Activated naive CD8-positive, alpha-beta T cell treated with anti-CD3 and anti-CD28 coated beads for 36 hours (primary cell): ENCODE measurements around the gene LTBP2. TPM values are rescaled to one million over a fixed set of nuclear protein-coding genes. Genes with fewer than 3 reads are reported as not detected.

ENCODE experiments used
- DNase-seq: peaks from one replicate; pipeline ENCODE4 v3.0.0; 2021
- H3K27ac Mint-ChIP-seq: one replicate; pipeline ENCODE4 v1.8.0; 2022; ENCODE audit warnings: mild to moderate bottlenecking, moderate library complexity, mixed read lengths
- H3K27me3 Mint-ChIP-seq: one replicate; pipeline ENCODE4 v1.8.0; 2022; ENCODE audit warnings: mild to moderate bottlenecking, mixed read lengths
- H3K36me3 Mint-ChIP-seq: one replicate; pipeline ENCODE4 v1.8.0; 2021; ENCODE audit warnings: mild to moderate bottlenecking, mixed read lengths
- H3K4me1 Mint-ChIP-seq: one replicate; pipeline ENCODE4 v1.8.0; 2021; ENCODE audit warnings: mixed read lengths
- H3K4me3 Mint-ChIP-seq: one replicate; pipeline ENCODE4 v1.8.0; 2022; ENCODE audit warnings: mild to moderate bottlenecking, moderate library complexity, mixed read lengths
- H3K9me3 Mint-ChIP-seq: one replicate; pipeline ENCODE4 v1.8.0; 2022; ENCODE audit warnings: mixed read lengths
- total RNA-seq, 2 experiments: library from RNA; stranded (reverse); gene quantifications; one replicate each; pipeline ENCODE4 v1.2.3, GENCODE V29; 2021

The LTBP2 gene
- total RNA-seq, 2 experiments from 2014 or later, result 0.06 to 0.10 TPM

DNA sequence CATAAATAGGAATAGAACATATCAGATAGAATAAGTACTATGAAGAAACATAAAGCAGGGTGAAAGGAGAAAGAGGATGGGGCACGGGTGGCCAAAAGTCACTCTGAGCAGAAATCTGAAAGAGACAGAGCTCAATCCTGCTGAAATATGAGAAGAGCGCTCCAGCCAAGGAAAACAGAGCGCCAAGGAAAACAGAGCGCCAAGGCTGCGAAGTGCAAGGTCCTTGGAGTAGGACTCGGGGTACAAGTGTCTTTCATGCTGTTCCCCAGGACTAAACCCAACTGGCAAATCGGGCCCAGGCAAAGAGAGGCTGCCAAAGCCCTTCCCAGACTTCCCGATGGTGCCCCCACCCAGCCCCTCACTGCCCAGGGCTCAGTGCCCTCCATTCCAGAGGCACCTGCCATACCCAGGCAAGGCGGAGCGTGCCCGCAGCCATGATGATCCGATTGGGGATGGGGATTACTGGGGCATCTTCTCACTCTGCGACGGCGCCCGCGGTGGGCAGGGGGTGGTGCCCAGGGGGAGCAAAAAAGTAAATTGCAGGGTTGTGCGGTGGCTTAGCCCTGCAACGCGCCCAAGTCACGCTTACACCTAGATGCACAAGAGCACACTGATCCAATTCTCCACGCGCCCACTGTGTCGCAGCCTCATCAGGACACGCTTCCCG is 1.7 kb downstream of the LTBP2 start:
- Mint-ChIP-seq H3K4me1 (peaks cover 24% of the 10 kb centered on the region), H3K4me3 (no peak overlapping the region), H3K27me3 (peaks cover 13% of the 10 kb centered on the region), H3K27ac (no peak overlapping the region), H3K36me3 (no peaks in the 10 kb centered on the region), H3K9me3 (no peaks in the 10 kb centered on the region)
- no peak for DNase-seq

DNA sequence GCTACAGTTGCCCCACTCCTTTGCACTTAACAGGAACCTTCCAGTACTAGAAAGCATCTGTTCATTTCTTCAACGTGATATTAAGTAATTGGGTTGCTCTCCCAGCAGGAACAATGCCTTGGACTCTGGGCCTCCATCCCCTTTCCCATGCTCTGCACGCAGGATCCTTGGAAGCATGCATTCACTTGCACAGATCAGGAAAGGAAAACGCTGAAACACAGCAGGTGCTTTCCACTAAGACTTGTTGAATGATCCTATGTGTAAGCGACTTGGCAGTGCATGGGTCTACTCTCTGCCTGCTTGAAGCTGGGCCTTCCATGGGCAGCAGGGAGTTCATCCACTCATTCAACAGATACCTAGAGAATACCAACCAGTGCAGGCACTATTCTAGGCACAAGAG is 2.3 kb downstream of the LTBP2 start:
- no peak for DNase-seq
- H3K9me3 Mint-ChIP-seq, result no peaks in the 10 kb centered on the region
- H3K27ac Mint-ChIP-seq, result no peak overlapping the region
- no peaks in the 10 kb centered on the region for H3K36me3 Mint-ChIP-seq
- H3K4me1 Mint-ChIP-seq, result peaks cover 19% of the 10 kb centered on the region
- peaks cover 13% of the 10 kb centered on the region for H3K27me3 Mint-ChIP-seq
- no peak overlapping the region for H3K4me3 Mint-ChIP-seq

DNA sequence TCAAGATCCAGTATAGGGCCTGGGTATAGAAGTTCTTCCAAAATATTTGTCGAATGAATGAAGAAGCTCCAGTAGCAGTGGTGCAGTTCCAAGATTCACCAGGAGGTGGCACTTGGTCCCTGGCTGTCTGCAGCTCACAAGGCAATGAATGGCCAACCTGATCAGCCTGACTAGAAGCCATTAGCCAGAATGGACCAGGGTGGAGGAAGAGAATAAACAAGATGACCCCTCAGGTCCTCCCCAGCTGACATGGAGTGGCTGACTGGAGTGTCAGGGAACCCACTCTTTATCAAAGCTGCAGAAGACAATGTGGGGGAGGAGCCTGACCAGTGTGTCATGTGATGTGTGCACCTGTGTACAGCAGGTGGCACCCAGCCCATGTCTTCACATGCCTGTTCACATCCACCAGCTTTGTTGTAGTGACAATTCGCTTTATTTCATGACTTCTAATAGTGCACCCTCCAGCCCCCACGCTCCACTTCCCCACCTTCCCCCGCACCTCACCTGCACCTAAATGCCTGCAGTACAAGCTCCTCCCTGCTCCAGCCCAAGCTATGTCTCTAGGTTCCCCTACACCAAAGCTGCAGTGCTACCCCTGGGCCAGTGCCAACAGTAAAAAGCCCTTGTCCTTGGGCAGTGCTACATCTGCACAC is 3.0 kb downstream of the LTBP2 start:
- Mint-ChIP-seq H3K9me3 (no peaks in the 10 kb centered on the region), H3K36me3 (no peaks in the 10 kb centered on the region), H3K4me1 (peaks cover 17% of the 10 kb centered on the region), H3K27ac (no peak overlapping the region), H3K4me3 (no peak overlapping the region), H3K27me3 (peaks cover 13% of the 10 kb centered on the region)
- DNase-seq, result peak; percentile 80

DNA sequence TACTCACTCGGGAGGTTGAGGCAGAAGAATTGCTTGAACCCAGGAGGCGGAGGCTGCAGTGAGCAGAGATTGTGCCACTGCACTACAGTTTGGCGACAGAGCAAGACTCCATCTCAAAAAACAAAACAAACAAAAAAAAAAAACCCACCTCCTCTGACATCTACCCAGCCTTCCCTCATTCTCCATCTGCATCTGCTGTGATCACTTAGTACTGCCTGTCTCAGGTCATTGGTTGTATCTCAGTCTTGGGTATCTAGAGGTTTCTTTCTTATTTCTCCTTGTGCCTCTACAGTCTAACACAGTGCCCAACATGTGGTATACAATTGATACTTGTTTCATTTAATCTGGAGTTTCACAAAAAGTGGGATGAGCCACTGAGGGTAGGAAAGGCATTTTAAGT is 5.3 kb downstream of the LTBP2 start:
- peaks cover 13% of the 10 kb centered on the region for H3K27me3 Mint-ChIP-seq
- no peak overlapping the region for H3K4me3 Mint-ChIP-seq
- peaks cover 15% of the 10 kb centered on the region for H3K4me1 Mint-ChIP-seq
- H3K9me3 Mint-ChIP-seq, result no peaks in the 10 kb centered on the region
- no peak overlapping the region for H3K27ac Mint-ChIP-seq
- H3K36me3 Mint-ChIP-seq, result no peaks in the 10 kb centered on the region
- DNase-seq, result no peak

DNA sequence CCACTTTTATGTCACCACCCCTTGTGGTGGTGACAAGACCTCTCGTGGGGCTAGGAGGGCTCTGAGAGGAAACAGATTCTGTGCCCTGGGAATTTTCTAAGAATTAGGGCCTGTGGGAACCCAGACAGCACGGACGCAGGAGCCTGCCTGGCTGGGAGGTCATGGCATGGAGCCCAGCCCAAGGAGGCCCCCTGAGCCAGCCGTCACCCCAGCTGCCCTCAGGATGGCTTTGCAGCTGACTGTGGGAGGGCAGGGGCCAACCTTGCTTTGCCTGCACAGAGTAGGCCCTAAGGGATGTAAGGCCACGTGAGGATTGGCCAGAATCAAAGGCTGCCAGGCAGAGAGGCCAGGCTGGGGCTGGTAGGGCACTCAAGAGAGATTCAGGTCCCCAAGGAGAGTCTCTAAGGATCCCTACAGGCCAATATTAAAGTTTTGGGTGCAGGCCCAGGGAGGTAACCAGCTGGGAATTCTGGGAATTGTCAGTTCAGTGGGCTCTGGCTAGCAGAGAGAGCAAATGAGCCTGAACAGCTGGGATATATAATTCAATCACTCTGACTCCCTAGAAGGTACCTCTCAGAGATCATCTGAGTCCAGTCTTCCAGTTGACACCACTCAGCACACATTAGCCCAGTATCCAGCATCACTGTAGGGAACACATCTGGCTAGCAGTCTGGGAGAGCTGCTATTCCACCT is 6.4 kb downstream of the LTBP2 start:
- Mint-ChIP-seq H3K4me1 (peaks cover 15% of the 10 kb centered on the region), H3K36me3 (no peaks in the 10 kb centered on the region), H3K9me3 (no peaks in the 10 kb centered on the region), H3K4me3 (no peak overlapping the region), H3K27me3 (peaks cover 8% of the 10 kb centered on the region), H3K27ac (no peak overlapping the region)
- DNase-seq, result no peak

DNA sequence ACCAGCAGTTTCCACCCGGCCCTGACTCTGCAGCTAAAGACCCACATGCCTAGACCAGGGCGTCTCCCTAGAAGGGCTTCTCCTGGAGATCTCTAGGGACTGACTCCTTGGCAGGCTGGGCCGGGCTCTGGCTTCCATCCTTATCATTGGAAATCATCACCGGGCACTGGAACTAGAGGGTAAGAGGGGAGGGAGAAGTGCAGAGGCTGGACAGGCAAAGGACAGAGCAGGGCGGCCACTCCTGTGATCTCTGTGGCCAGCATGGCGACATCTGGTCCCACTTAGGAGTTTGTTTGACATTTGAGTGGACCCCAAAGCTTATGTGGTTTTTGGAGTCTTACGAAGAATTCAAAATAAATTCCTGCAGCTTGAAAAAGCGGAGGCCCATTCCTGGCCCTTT is 7.1 kb downstream of the LTBP2 start:
- H3K27ac Mint-ChIP-seq, result no peak overlapping the region
- no peak for DNase-seq
- no peaks in the 10 kb centered on the region for H3K9me3 Mint-ChIP-seq
- peaks cover under 1% of the 10 kb centered on the region for H3K27me3 Mint-ChIP-seq
- H3K4me1 Mint-ChIP-seq, result peaks cover 14% of the 10 kb centered on the region
- H3K36me3 Mint-ChIP-seq, result no peaks in the 10 kb centered on the region
- no peak overlapping the region for H3K4me3 Mint-ChIP-seq

DNA sequence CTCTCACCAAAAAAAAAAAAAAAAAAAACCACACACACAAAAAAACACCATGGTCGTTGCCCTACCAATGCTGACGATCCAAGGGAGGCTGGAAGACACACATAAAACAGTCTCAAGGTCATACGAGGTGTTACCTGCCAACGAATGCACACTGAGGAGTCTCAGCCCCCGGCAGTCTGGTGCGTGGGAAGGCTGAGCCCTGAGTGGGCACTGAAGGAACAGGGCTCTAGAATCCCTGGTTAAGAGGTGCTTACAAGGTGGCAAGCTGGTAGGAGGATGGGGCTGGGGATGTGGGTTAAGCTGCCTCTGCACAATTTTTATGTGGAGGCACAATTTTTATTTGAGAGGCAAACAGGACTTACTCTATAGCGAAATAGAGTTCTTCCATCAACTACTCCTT is 7.9 kb downstream of the LTBP2 start:
- H3K9me3 Mint-ChIP-seq, result no peaks in the 10 kb centered on the region
- no peaks in the 10 kb centered on the region for H3K36me3 Mint-ChIP-seq
- H3K27me3 Mint-ChIP-seq, result no peaks in the 10 kb centered on the region
- H3K4me1 Mint-ChIP-seq, result peaks cover 8% of the 10 kb centered on the region
- H3K4me3 Mint-ChIP-seq, result no peak overlapping the region
- no peak for DNase-seq
- H3K27ac Mint-ChIP-seq, result no peak overlapping the region

DNA sequence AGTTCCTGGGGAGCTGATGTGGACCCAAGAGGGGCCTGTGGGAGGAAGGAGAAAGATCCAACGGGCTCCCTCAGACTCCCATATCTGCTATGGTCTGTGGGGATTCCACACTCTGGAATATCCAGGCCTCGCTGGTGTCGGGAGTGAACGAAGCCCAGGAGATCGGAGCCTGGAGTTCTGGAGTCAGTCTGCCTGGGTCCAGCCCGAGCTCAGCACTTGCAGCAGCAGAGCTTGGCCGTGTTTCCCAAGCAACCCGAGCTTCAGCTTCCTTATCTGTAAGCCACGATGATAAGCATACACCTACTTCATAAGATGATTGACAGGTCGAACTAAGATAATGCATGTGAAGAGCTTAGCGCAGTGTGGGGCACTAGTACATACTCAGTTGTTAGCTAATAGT is 10.1 kb downstream of the LTBP2 start:
- H3K36me3 Mint-ChIP-seq, result no peaks in the 10 kb centered on the region
- no peaks in the 10 kb centered on the region for H3K9me3 Mint-ChIP-seq
- no peak overlapping the region for H3K27ac Mint-ChIP-seq

DNA sequence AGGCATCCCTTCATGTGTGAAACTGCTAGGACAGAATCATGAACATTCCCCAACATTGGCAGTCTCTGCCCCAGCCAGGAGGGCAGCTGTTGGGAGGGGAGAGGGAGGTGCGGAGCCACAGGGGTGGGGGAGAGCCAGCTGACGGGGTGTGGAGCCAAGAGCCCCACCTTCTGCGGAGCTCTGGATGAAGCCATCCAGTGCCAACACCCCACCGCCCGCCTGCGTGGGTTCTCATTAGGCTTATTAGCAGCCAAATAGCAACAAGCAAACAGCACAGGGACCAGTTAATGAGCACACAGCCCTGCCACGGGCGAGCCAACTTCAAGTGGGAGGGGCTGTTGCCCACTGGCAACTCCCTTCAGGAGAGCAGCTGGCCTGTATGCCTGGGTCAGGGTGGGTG is 12.1 kb downstream of the LTBP2 start:
- no peaks in the 10 kb centered on the region for H3K4me1 Mint-ChIP-seq
- H3K27ac Mint-ChIP-seq, result no peak overlapping the region
- no peaks in the 10 kb centered on the region for H3K27me3 Mint-ChIP-seq
- no peak overlapping the region for H3K4me3 Mint-ChIP-seq
- no peaks in the 10 kb centered on the region for H3K9me3 Mint-ChIP-seq
- no peaks in the 10 kb centered on the region for H3K36me3 Mint-ChIP-seq
- no peak for DNase-seq

More for the DNA sequence above, 10.1 kb downstream of the LTBP2 start:
- DNase-seq, result no peak
- peaks cover 2% of the 10 kb centered on the region for H3K4me1 Mint-ChIP-seq
- no peaks in the 10 kb centered on the region for H3K27me3 Mint-ChIP-seq
- H3K4me3 Mint-ChIP-seq, result no peak overlapping the region

DNA sequence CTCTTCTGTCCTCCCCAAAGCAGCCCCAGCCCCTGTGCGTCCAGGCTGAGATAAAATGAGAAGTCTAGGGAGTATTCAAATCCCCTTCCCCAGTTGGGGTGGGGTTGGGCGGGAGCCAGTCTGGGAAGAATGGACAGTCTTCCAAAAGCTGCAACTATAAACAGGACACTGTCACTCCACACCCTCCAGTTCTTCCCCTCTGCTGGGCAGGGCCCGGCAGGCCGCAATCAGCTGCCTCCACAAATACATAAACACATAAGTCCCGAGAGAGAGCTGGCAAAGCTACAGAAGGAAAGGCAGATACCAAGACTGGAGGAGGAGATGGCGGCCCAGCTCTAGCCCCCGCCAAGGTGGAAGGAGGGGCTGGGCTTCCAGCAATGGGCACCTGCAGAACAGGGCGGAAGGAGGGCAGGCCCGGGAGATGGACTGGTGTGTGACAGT is 12.7 kb downstream of the LTBP2 start:
- no peaks in the 10 kb centered on the region for H3K9me3 Mint-ChIP-seq
- no peaks in the 10 kb centered on the region for H3K27me3 Mint-ChIP-seq
- H3K4me3 Mint-ChIP-seq, result no peak overlapping the region
- no peak overlapping the region for H3K27ac Mint-ChIP-seq
- H3K36me3 Mint-ChIP-seq, result no peaks in the 10 kb centered on the region
- no peak for DNase-seq
- H3K4me1 Mint-ChIP-seq, result no peaks in the 10 kb centered on the region

DNA sequence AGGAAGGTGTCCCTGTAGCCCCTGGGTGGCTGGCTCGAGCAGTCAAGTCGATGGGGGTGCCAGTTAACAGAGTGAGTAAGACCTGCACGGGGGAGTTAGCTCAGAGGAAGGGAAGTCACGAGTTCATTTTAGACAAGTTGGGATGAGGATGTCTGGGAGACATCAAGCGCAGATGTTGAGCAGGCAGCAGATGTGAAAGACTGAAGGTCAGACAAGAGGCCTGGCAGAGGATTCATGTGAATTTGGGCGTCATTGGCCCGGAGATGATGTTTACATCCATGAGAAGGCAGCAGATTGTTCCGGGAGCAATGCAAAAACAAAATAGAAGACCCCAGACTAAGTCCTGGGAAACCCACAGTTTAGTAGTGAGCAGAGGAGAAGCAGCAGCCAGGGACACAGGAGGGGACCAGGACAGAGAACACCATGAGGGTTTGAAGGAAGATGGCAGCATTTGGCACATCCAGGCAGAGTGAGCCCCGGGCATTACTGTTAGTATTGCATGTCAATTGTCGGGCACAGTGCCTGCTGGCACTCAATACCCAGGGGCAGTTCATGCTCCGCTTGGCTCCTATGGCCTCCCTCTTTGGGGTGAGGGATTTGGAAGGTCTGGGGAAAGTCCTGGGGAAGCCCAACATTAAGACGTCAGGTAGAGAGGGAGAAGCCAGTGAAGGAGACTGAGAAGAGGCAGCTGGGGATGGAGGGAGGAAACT is 15.1 kb downstream of the LTBP2 start:
- H3K4me3 Mint-ChIP-seq, result no peak overlapping the region

DNA sequence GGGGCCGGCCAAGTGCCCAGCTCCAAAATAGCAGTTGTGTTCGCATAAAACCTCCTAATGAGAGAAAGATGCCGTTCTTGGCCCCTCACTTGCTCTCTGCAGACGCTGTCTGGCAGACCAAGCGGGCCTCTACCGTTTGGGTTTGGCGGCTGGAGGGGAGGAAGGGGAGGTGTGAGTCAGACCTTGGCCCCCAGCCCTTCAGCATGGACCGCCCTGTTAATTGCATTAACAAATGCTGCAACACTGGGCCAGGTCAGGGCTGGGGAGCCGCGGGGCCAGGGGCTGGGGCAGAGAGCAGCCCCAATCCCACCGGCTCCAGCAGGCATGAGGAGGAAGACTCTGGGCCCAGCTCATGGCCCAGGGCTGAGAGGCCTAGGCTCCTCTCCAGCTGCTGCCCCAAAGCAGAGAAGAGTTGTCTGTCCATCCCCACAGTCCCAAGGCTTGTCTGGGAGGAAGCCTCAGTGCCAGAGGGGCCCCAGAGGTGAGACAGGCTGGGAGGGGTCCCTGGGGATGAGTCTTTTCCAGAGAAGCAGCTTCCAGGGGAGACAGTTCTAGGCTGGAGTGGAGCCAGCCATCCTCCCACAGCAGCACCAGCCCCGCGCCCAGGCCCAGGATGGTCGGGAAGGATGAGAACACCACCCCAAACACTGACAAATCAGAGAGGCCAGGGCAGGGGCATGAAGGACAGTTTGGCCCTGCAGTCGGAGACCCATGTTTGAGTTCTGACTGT is 16.9 kb downstream of the LTBP2 start:
- no peak for DNase-seq
- Mint-ChIP-seq H3K9me3 (no peaks in the 10 kb centered on the region), H3K27ac (no peak overlapping the region), H3K4me1 (no peaks in the 10 kb centered on the region), H3K4me3 (no peak overlapping the region), H3K27me3 (no peaks in the 10 kb centered on the region), H3K36me3 (no peaks in the 10 kb centered on the region)

More for the DNA sequence above, 15.1 kb downstream of the LTBP2 start:
- Mint-ChIP-seq H3K27me3 (no peaks in the 10 kb centered on the region), H3K36me3 (no peaks in the 10 kb centered on the region), H3K27ac (no peak overlapping the region), H3K9me3 (no peaks in the 10 kb centered on the region), H3K4me1 (no peaks in the 10 kb centered on the region)
- DNase-seq, result no peak

DNA sequence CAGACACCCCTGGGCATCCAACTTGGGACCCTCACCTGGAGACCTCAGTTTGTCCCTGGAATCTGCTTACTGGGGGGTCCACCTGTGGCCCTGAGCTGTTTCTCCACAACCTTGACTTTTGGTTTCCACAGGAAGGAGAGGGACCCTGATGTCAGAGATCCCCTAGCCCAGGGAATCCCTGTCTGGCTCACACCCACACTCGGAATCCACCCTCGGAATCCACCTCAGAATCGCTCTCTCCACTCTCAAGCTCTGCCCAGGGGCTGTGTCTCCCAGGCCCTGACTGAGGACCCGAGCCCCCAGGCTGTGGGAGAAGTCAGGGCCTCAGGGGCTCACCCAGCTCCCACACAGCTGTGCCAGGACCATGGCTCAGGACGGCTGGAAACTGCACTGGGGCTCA is 17.4 kb downstream of the LTBP2 start:
- no peaks in the 10 kb centered on the region for H3K36me3 Mint-ChIP-seq
- H3K27me3 Mint-ChIP-seq, result no peaks in the 10 kb centered on the region
- H3K9me3 Mint-ChIP-seq, result no peaks in the 10 kb centered on the region
- no peak for DNase-seq
- H3K27ac Mint-ChIP-seq, result no peak overlapping the region
- H3K4me3 Mint-ChIP-seq, result no peak overlapping the region
- no peaks in the 10 kb centered on the region for H3K4me1 Mint-ChIP-seq

DNA sequence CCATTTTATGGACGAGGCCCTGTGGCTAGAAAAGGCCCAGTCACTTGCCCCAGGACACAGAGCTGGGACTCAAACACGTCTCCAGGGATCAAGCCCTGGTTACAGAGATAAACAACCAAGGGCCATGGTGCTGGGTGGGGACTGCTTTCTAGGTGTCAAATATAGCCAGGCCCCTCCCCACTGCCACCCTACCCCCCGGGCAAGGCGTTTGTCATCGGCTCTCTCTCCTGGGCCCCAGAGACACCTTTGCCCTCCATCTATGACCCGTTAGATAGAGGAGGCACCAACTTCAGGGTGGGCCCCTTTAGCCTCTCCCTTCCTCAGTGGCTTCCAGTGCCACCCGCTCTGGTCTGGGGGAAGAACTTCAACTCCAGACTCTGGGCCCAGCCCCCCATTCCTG is 18.0 kb downstream of the LTBP2 start:
- H3K4me3 Mint-ChIP-seq, result no peak overlapping the region
- H3K27ac Mint-ChIP-seq, result no peak overlapping the region
- no peaks in the 10 kb centered on the region for H3K27me3 Mint-ChIP-seq
- no peaks in the 10 kb centered on the region for H3K36me3 Mint-ChIP-seq
- DNase-seq, result no peak
- H3K9me3 Mint-ChIP-seq, result no peaks in the 10 kb centered on the region
- no peaks in the 10 kb centered on the region for H3K4me1 Mint-ChIP-seq
